Astrocyte (in vitro differentiated cells and primary cell): Measurements from ENCODE around the gene PCGF2. TPM values are rescaled to one million over a fixed set of nuclear protein-coding genes. Genes with fewer than 3 reads are reported as not detected.
A peak's percentile ranks its signal among the peaks of the same experiment; 100 is the strongest.

ENCODE experiments used
- DNase-seq: peaks from one replicate; pipeline ENCODE4 v3.0.0-alpha.2; 2010; ENCODE audit warnings: low read depth
- FAIRE-seq: peaks from 2 replicates; lab custom pipeline; 2011; peaks lifted over from hg19 to GRCh38; lab: Jason Lieb, UNC
- H2AFZ ChIP-seq: 2 replicates; pipeline ENCODE4 v1.6.0; 2012; ENCODE audit warnings: low read depth, low read length, inconsistent platforms
- H3K27ac ChIP-seq: 2 replicates; pipeline ENCODE4 v1.5.1; 2011; ENCODE audit warnings: low read depth, low read length, inconsistent platforms
- H3K27me3 ChIP-seq: 2 replicates; pipeline ENCODE4 v1.6.0; 2011; ENCODE audit warnings: low read length, inconsistent platforms; ENCODE audit not compliant: insufficient read depth
- H3K36me3 ChIP-seq: 2 replicates; pipeline ENCODE4 v1.5.1; 2011; ENCODE audit warnings: low read length, inconsistent platforms; ENCODE audit not compliant: insufficient read depth
- H3K4me1 ChIP-seq: 2 replicates; pipeline ENCODE4 v1.5.1; 2011; ENCODE audit warnings: low read length, inconsistent platforms; ENCODE audit not compliant: insufficient read depth
- H3K4me2 ChIP-seq: 2 replicates; pipeline ENCODE4 v1.6.0; 2012; ENCODE audit warnings: low read length, inconsistent platforms
- H3K4me3 ChIP-seq: 2 replicates; pipeline ENCODE4 v1.5.1; 2011; ENCODE audit warnings: low read depth, mild to moderate bottlenecking, low read length, inconsistent platforms; ENCODE audit not compliant: insufficient read depth
- H3K79me2 ChIP-seq: 2 replicates; pipeline ENCODE4 v1.6.0; 2012; ENCODE audit warnings: mild to moderate bottlenecking, low read length, inconsistent platforms; ENCODE audit not compliant: insufficient read depth
- H3K9ac ChIP-seq: 2 replicates; pipeline ENCODE4 v1.6.0; 2012; ENCODE audit warnings: mild to moderate bottlenecking, low read length, inconsistent platforms
- H3K9me3 ChIP-seq: 2 replicates; pipeline ENCODE4 v1.5.1; 2012; ENCODE audit warnings: low read depth, mild to moderate bottlenecking, low read length, inconsistent platforms; ENCODE audit not compliant: insufficient read depth
- H4K20me1 ChIP-seq: 2 replicates; pipeline ENCODE4 v1.6.0; 2012; ENCODE audit warnings: low read length, inconsistent platforms; ENCODE audit not compliant: insufficient read depth
- H3K27ac Mint-ChIP-seq: one replicate; pipeline ENCODE4 v1.8.0; 2021; ENCODE audit warnings: mild to moderate bottlenecking, mixed read lengths; ENCODE audit not compliant: unreplicated experiment
- H3K27me3 Mint-ChIP-seq: one replicate; pipeline ENCODE4 v1.8.0; 2021; ENCODE audit warnings: low read depth, mixed read lengths; ENCODE audit not compliant: unreplicated experiment
- H3K36me3 Mint-ChIP-seq: one replicate; pipeline ENCODE4 v1.8.0; 2021; ENCODE audit warnings: low read depth, mixed read lengths; ENCODE audit not compliant: unreplicated experiment
- H3K4me1 Mint-ChIP-seq: one replicate; pipeline ENCODE4 v1.8.0; 2021; ENCODE audit warnings: low read depth, mixed read lengths; ENCODE audit not compliant: unreplicated experiment
- H3K4me3 Mint-ChIP-seq: one replicate; pipeline ENCODE4 v1.8.0; 2021; ENCODE audit warnings: mild to moderate bottlenecking, moderate library complexity, mixed read lengths; ENCODE audit not compliant: unreplicated experiment
- H3K9me3 Mint-ChIP-seq: one replicate; pipeline ENCODE4 v1.8.0; 2021; ENCODE audit warnings: mild to moderate bottlenecking, mixed read lengths; ENCODE audit not compliant: unreplicated experiment
- EZH2 ChIP-seq: IDR thresholded peaks from 2 replicates; pipeline ENCODE4 v1.6.1; 2012; ENCODE audit warnings: mild to moderate bottlenecking, low read length, inconsistent platforms; ENCODE audit not compliant: insufficient read depth
- total RNA-seq: library from RNA; stranded (reverse); gene quantifications from 2 replicates; pipeline ENCODE4 v1.2.1, GENCODE V29; 2021
- TF ChIP-seq, protein P1 (sequence below): IDR thresholded peaks from 2 replicates; pipeline ENCODE4 v1.5.1; 2011; ENCODE audit warnings: low read depth, mild to moderate bottlenecking, inconsistent platforms, low read length, moderate library complexity; ENCODE audit not compliant: insufficient read depth

The PCGF2 gene
- total RNA-seq, 1 donor from 2014 or later, result 73.7 TPM

DNA sequence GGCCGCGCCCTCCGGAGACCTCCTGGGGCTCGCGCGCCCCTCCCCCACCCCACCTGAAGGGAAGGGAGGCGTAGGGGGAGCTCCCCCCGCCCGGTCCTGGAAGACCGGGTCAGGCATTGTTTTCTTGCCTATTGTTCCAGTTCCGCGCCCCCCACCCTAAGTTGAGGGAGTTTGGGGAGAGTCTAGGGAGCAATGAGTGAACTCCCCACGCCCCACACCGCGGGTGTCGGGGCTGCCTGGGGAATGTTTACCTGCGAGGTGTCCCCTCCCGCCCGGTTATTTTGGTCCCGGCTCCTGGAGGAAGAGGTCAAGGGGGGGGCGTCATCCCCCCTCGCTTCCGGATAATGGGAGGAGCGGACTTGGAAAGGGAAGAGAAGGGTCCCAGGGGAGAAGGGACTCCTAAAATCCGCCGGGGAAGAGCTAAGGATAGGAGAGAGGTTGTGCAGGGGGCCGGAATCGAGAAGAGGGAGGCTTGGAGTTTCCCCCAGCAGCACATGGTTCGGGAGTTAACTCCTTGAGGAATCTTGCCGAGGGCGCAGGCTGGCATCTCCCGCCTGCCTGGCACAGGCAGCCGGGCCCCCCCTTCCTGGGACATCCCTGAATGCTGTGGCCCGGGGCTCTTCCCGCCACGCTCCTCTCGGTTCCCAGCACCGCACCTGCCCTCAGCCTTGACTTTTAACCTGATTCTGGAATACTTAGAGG, 42.2 kb downstream of the PCGF2 start:
- Mint-ChIP-seq H3K9me3 (peaks cover 5% of the 10 kb centered on the region), H3K27ac (no peak overlapping the region), H3K36me3 (peaks cover 10% of the 10 kb centered on the region), H3K27me3 (peaks cover 15% of the 10 kb centered on the region), H3K4me1 (peaks cover 15% of the 10 kb centered on the region), H3K4me3 (peak overlapping the region; percentile 87)
- Histone ChIP-seq H3K79me2 (peaks cover 14% of the 10 kb centered on the region), H4K20me1 (peaks cover 38% of the 10 kb centered on the region), H3K9ac (peak overlapping the region; percentile 63), H3K4me1 (peaks cover 41% of the 10 kb centered on the region), H3K4me3 (peak overlapping the region; percentile 67), H3K36me3 (no peaks in the 10 kb centered on the region), H2AFZ (peak overlapping the region; percentile 19), H3K27ac (no peak overlapping the region), H3K9me3 (no peaks in the 10 kb centered on the region), H3K27me3 (peaks cover 7% of the 10 kb centered on the region), H3K4me2 (peak overlapping the region; percentile 93)
- TF ChIP-seq, protein P1, sequence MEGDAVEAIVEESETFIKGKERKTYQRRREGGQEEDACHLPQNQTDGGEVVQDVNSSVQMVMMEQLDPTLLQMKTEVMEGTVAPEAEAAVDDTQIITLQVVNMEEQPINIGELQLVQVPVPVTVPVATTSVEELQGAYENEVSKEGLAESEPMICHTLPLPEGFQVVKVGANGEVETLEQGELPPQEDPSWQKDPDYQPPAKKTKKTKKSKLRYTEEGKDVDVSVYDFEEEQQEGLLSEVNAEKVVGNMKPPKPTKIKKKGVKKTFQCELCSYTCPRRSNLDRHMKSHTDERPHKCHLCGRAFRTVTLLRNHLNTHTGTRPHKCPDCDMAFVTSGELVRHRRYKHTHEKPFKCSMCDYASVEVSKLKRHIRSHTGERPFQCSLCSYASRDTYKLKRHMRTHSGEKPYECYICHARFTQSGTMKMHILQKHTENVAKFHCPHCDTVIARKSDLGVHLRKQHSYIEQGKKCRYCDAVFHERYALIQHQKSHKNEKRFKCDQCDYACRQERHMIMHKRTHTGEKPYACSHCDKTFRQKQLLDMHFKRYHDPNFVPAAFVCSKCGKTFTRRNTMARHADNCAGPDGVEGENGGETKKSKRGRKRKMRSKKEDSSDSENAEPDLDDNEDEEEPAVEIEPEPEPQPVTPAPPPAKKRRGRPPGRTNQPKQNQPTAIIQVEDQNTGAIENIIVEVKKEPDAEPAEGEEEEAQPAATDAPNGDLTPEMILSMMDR, result no peak
- TF ChIP-seq EZH2, result no peak
- no peak for FAIRE-seq
- no peak for DNase-seq

DNA sequence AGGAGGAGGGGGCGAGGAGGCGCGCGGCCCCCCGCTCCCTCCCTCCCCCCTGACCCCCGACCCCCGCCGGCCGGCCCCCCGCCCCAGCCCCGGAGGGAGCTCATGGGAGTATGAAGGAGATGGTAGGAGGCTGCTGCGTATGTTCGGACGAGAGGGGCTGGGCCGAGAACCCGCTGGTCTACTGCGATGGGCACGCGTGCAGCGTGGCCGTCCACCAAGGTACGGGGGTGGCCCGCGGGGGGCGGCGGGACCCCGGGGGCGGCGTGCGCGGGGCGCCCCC, 42.7 kb downstream of the PCGF2 start:
- H2AFZ ChIP-seq, result no peak overlapping the region
- peaks cover 7% of the 10 kb centered on the region for H3K27me3 ChIP-seq
- no peaks in the 10 kb centered on the region for H3K36me3 ChIP-seq
- Mint-ChIP-seq H3K27ac (no peak overlapping the region), H3K4me1 (peaks cover 15% of the 10 kb centered on the region), H3K27me3 (peaks cover 15% of the 10 kb centered on the region), H3K36me3 (peaks cover 6% of the 10 kb centered on the region), H3K4me3 (no peak overlapping the region), H3K9me3 (peaks cover 5% of the 10 kb centered on the region)
- DNase-seq (no peak), FAIRE-seq (no peak)
- TF ChIP-seq, protein P1, result no peak
- TF ChIP-seq EZH2, result no peak
- H3K9ac ChIP-seq, result peak overlapping the region; percentile 63
- H3K27ac ChIP-seq, result no peak overlapping the region
- peak overlapping the region; percentile 67 for H3K4me3 ChIP-seq
- H3K4me2 ChIP-seq, result peak overlapping the region; percentile 93
- peaks cover 33% of the 10 kb centered on the region for H4K20me1 ChIP-seq
- H3K79me2 ChIP-seq, result peaks cover 14% of the 10 kb centered on the region
- peaks cover 41% of the 10 kb centered on the region for H3K4me1 ChIP-seq
- H3K9me3 ChIP-seq, result no peaks in the 10 kb centered on the region
